RWPE1 (cell line): Measurements from ENCODE around the gene EMILIN2.
"Not testable (repeated sequence)": the region's sequence is repeated elsewhere in the genome, so short reads cannot be mapped to it uniquely, and the experiment has no call there.

ENCODE experiments used
- CTCF ChIA-PET: fragments of 350-600 bp; sonication (Branson Sonifier 250); formaldehyde crosslinking; extraction: SDS; loops from one replicate; lab custom pipeline; 2021; lab: Yijun Ruan, JAX
- POLR2A ChIA-PET: fragments of 400-600 bp; formaldehyde crosslinking; extraction: SDS; loops from one replicate; lab custom pipeline; 2020; ENCODE audit warnings: antibody characterized with exemption; ENCODE audit not compliant: low non-redundant PET; lab: Yijun Ruan, JAX
- DNase-seq: peaks from one replicate; pipeline ENCODE4 v3.0.0; 2012; ENCODE audit warnings: low spot score
- H3K27ac ChIP-seq: fragments of 450-650 bp; 2 replicates; pipeline ENCODE4 v1.5.1; 2017
- CTCF ChIP-seq: fragments of 450-650 bp; conservative IDR thresholded peaks from 2 replicates; pipeline ENCODE4 v1.5.1; 2017; ENCODE audit warnings: low read depth, mild to moderate bottlenecking

Gene EMILIN2

GRCh38 chr18:2856547-2857170 is 9.9 kb downstream of the EMILIN2 start:
- ChIA-PET POLR2A (interaction anchor here (0.6 kb wide), 1 partner anchor 556 kb away, joined by 3 read pairs; no protein-coding TSS in a partner anchor), CTCF (no interaction called here)
- no peak for DNase-seq
- TF ChIP-seq CTCF = no peak
- no peak overlapping the region for H3K27ac ChIP-seq

GRCh38 chr18:2857491-2858131 is 10.8 kb downstream of the EMILIN2 start:
- no peak for DNase-seq
- peak overlapping the region; percentile 38; the same call in 1 of the 2 replicates for H3K27ac ChIP-seq
- ChIA-PET POLR2A (no interaction called here), CTCF (no interaction called here)
- TF ChIP-seq CTCF = no peak

- CTCF ChIA-PET, DNase-seq, POLR2A ChIA-PET, H3K27ac ChIP-seq: not testable (repeated sequence)
These were observed 13.6 kb downstream of the EMILIN2 start for GRCh38 chr18:2860397-2860796.

- POLR2A ChIA-PET, CTCF ChIA-PET, H3K27ac ChIP-seq, DNase-seq: not testable (repeated sequence)
These were observed 17.2 kb downstream of the EMILIN2 start for GRCh38 chr18:2863997-2864396.

GRCh38 chr18:2866465-2866864 is 19.7 kb downstream of the EMILIN2 start:
- H3K27ac ChIP-seq, POLR2A ChIA-PET, CTCF ChIA-PET, DNase-seq: not testable (repeated sequence)

- ChIA-PET CTCF (interaction anchor here (0.8 kb wide), 1 partner anchor 27 kb away, joined by 4 read pairs; no protein-coding TSS in a partner anchor), POLR2A (no interaction called here)
- no peak overlapping the region for H3K27ac ChIP-seq
- DNase-seq = no peak
- no peak for TF ChIP-seq CTCF
These were observed 22.4 kb downstream of the EMILIN2 start for GRCh38 chr18:2869207-2869606.

- POLR2A ChIA-PET = no interaction called here
- no peak for DNase-seq
- CTCF ChIA-PET = no interaction called here
- TF ChIP-seq CTCF = no peak
- no peak overlapping the region for H3K27ac ChIP-seq
These were observed 24.4 kb downstream of the EMILIN2 start for GRCh38 chr18:2871111-2871720.

GRCh38 chr18:2872095-2872494 is 25.3 kb downstream of the EMILIN2 start:
- no peak for TF ChIP-seq CTCF
- no peak for DNase-seq
- no peak overlapping the region for H3K27ac ChIP-seq
- ChIA-PET POLR2A (no interaction called here), CTCF (interaction anchor here (0.6 kb wide), 1 partner anchor 28 kb away, joined by 3 read pairs; no protein-coding TSS in a partner anchor)
